Neuron (in vitro differentiated cells): ENCODE data around the gene PGPEP1.

Experiments
- H2AFZ ChIP-seq: one replicate; pipeline ENCODE4 v1.6.1; 2013; ENCODE audit warnings: low read depth, mild to moderate bottlenecking, inconsistent platforms, low read length, moderate library complexity
- H3K27me3 ChIP-seq: one replicate; pipeline ENCODE4 v1.6.1; 2013; ENCODE audit warnings: low read length; ENCODE audit not compliant: insufficient read depth
- H3K36me3 ChIP-seq: one replicate; pipeline ENCODE4 v1.6.1; 2013; ENCODE audit warnings: low read length; ENCODE audit not compliant: insufficient read depth
- H3K4me1 ChIP-seq: one replicate; pipeline ENCODE4 v1.6.1; 2013; ENCODE audit warnings: low read length; ENCODE audit not compliant: insufficient read depth
- H3K4me3 ChIP-seq: 2 replicates; pipeline ENCODE4 v1.5.1; 2013; ENCODE audit warnings: mild to moderate bottlenecking, low read length, moderate library complexity
- H3K9me3 ChIP-seq: one replicate; pipeline ENCODE4 v1.6.1; 2013; ENCODE audit warnings: low read length

The PGPEP1 gene

GRCh38 chr19:18340190-18340989, at the start of gene PGPEP1:
Gene PGPEP1 (plus strand): TSS chr19:18340598. CDS start chr19:18340682, 84 bp downstream.
- Histone ChIP-seq H3K36me3 (no peaks in the 10 kb centered on the region), H2AFZ (no peak within 1 kb of the TSS), H3K4me3 (peak within 1 kb of the TSS; percentile 61), H3K9me3 (no peaks in the 10 kb centered on the region), H3K4me1 (peaks cover 24% of the 10 kb centered on the region), H3K27me3 (no peaks in the 10 kb centered on the region)

DNA sequence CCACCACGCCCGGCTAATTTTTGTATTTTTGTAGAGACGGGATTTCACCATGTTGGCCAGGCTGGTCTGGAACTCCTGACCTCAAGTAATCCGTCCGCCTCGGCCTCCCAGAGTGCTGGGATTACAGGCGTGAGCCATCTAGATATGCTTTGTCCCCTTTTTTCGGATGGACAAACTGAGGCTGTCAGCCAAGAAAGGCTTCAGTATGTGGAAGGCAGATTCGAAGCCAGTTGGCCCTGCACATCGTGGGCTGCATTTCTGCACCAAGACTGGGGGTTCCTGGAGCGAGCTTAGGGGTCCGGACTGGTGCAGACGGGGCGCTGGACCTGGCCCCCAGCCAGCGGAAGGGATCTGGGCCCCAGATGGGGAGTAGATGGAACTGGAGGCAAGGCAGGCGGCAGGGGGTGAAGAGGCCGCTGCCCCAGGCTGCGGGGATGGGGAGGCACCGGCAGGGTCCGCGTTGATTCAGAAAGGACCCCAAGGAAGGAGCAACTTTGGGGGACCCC, 49.3 kb upstream of the PGPEP1 start:
- Histone ChIP-seq H3K4me3 (no peak overlapping the region), H3K36me3 (no peaks in the 10 kb centered on the region), H3K27me3 (no peaks in the 10 kb centered on the region), H3K4me1 (peaks cover 33% of the 10 kb centered on the region), H3K9me3 (no peaks in the 10 kb centered on the region), H2AFZ (peak overlapping the region; percentile 64)

- Histone ChIP-seq H3K9me3 (no peaks in the 10 kb centered on the region), H3K36me3 (no peaks in the 10 kb centered on the region), H2AFZ (peak overlapping the region; percentile 64), H3K4me3 (peak overlapping the region; percentile 60), H3K27me3 (no peaks in the 10 kb centered on the region), H3K4me1 (peaks cover 33% of the 10 kb centered on the region)
These were observed 48.6 kb upstream of the PGPEP1 start for GRCh38 chr19:18291590-18292461.

GRCh38 chr19:18292462-18292809, 48.0 kb upstream of the PGPEP1 start:
- no peaks in the 10 kb centered on the region for H3K27me3 ChIP-seq
- H3K9me3 ChIP-seq: no peaks in the 10 kb centered on the region

GRCh38 chr19:18292810-18293641, 47.4 kb upstream of the PGPEP1 start:
- no peaks in the 10 kb centered on the region for H3K9me3 ChIP-seq
- H3K27me3 ChIP-seq: no peaks in the 10 kb centered on the region
- no peaks in the 10 kb centered on the region for H3K36me3 ChIP-seq
- no peak overlapping the region for H2AFZ ChIP-seq
- peaks cover 29% of the 10 kb centered on the region for H3K4me1 ChIP-seq
- peak overlapping the region; percentile 60 for H3K4me3 ChIP-seq

More at GRCh38 chr19:18292462-18292809, 48.0 kb upstream of the PGPEP1 start:
- Histone ChIP-seq H2AFZ (peak overlapping the region; percentile 64), H3K36me3 (no peaks in the 10 kb centered on the region), H3K4me1 (peaks cover 33% of the 10 kb centered on the region), H3K4me3 (peak overlapping the region; percentile 60)

DNA sequence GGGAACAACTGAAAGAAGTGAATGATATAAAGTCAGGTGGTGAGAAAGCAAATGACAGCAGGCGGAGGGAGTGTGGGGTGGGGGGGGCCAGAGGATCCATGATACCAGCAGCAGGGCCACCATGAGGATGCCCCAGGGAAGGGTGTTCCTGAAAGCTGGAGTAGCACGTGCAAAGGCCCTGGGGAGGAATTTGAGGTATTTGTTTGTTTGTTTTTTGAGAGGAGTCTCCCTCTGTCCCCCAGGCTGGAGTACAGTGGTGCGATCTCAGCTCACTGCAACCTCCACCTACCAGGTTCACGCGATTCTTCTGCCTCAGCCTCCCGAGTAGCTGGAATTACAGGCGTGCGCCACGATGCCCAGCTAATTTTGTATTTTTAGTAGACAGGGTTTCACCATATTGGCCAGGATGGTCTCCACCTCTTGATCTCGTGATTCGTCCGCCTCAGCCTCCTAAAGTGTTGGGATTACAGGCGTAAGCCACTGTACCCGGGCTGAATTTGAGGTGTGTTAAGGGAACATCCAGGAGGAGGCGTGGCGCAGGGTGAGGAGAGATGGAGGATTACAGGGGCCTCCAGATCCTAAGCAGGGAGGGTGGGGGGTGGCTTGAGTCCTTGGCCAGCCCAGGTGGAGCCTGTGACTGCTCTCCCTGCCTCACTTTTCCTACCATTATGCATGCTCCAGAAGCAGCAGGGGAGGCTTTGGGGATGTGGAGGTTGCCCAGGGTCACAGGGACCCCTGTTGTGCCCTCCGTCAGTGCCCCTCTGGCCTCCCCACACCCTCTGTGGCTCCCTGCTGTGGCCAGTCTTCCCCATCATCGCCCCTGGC, 46.5 kb upstream of the PGPEP1 start:
- no peak overlapping the region for H3K4me3 ChIP-seq
- H3K4me1 ChIP-seq: peaks cover 28% of the 10 kb centered on the region

GRCh38 chr19:18294467-18294864, 45.9 kb upstream of the PGPEP1 start:
- Histone ChIP-seq H3K4me1 (peaks cover 28% of the 10 kb centered on the region), H3K4me3 (no peak overlapping the region), H3K36me3 (no peaks in the 10 kb centered on the region), H2AFZ (no peak overlapping the region), H3K27me3 (no peaks in the 10 kb centered on the region), H3K9me3 (no peaks in the 10 kb centered on the region)

More for the DNA sequence above, 46.5 kb upstream of the PGPEP1 start:
- Histone ChIP-seq H2AFZ (no peak overlapping the region), H3K36me3 (no peaks in the 10 kb centered on the region), H3K27me3 (no peaks in the 10 kb centered on the region), H3K9me3 (no peaks in the 10 kb centered on the region)

DNA sequence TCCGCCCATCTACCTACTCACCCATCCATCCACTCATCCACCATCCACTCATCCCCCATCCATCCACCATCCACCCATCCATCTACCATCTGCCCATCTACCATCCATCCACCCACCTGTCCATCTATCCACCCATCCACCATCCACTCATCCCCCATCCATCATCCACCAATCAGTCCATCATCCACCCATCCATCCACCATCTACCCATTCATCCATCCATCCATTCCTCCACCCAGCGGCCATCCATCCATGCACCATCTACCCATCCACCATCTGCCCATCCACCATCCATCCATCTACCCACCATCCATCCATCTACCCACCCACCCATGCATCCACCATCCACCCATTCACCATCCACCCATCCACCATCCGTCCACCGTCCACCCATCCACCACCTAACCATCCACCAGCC, 45.4 kb upstream of the PGPEP1 start:
- H3K36me3 ChIP-seq: no peaks in the 10 kb centered on the region
- peaks cover 28% of the 10 kb centered on the region for H3K4me1 ChIP-seq
- no peak overlapping the region for H2AFZ ChIP-seq
- no peaks in the 10 kb centered on the region for H3K27me3 ChIP-seq
- H3K4me3 ChIP-seq: no peak overlapping the region
- H3K9me3 ChIP-seq: no peaks in the 10 kb centered on the region

- H2AFZ ChIP-seq: no peak overlapping the region
- no peak overlapping the region for H3K4me3 ChIP-seq
- H3K36me3 ChIP-seq: no peaks in the 10 kb centered on the region
- H3K4me1 ChIP-seq: peaks cover 23% of the 10 kb centered on the region
- no peaks in the 10 kb centered on the region for H3K27me3 ChIP-seq
- H3K9me3 ChIP-seq: no peaks in the 10 kb centered on the region
These were observed 43.1 kb upstream of the PGPEP1 start for GRCh38 chr19:18297308-18297707.

DNA sequence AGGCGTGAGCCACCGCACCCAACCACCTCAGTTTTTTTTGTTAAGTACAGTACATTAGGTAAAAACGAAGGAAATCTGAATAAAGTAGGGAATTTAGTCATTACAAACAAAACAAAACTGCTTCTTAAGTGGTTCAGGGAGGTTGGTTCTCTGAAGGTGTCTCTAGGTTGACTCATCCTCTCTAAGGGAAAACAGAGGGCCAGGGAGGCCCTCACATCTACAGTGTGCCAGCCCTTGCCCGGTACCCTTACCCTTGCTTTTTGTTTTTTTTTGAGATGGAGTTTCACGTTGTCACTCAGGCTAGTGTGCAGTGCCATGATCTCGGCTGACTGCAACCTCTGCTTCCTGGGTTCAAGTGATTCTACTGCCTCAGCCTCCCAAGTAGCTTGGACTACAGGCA, 41.8 kb upstream of the PGPEP1 start:
- Histone ChIP-seq H3K27me3 (no peaks in the 10 kb centered on the region), H3K4me3 (no peak overlapping the region), H3K4me1 (peaks cover 11% of the 10 kb centered on the region), H2AFZ (no peak overlapping the region), H3K9me3 (no peaks in the 10 kb centered on the region), H3K36me3 (no peaks in the 10 kb centered on the region)

- H3K9me3 ChIP-seq: no peaks in the 10 kb centered on the region
- peaks cover 9% of the 10 kb centered on the region for H3K4me1 ChIP-seq
- H3K4me3 ChIP-seq: no peak overlapping the region
- H3K36me3 ChIP-seq: no peaks in the 10 kb centered on the region
- H3K27me3 ChIP-seq: no peaks in the 10 kb centered on the region
- no peak overlapping the region for H2AFZ ChIP-seq
These were observed 40.7 kb upstream of the PGPEP1 start for GRCh38 chr19:18299654-18300053.
